Measurements from ENCODE around the gene ETNK2. TPM values are rescaled to one million over a fixed set of nuclear protein-coding genes. Genes with fewer than 3 reads are reported as not detected.

Gene ETNK2
- polyA plus RNA-seq, 1 donor from 2014 or later, result 1.5 TPM

- H3K27ac Mint-ChIP-seq, result no peak overlapping the region
- H3K27me3 Mint-ChIP-seq, result peaks cover 4% of the 10 kb centered on the region
- H3K4me3 Mint-ChIP-seq, result no peak overlapping the region
- no peaks in the 10 kb centered on the region for H3K36me3 Mint-ChIP-seq
- peaks cover 0 to 2% (median 0%) of the 10 kb centered on the region in 3 donors for H3K4me1 Mint-ChIP-seq
- H3K9me3 Mint-ChIP-seq, result no peaks in the 10 kb centered on the region
These were observed 5.5 kb downstream of the ETNK2 start for GRCh38 chr1:204146309-204146708.

- Mint-ChIP-seq H3K27me3 (peaks cover 4% of the 10 kb centered on the region), H3K36me3 (no peaks in the 10 kb centered on the region), H3K4me3 (no peak overlapping the region), H3K9me3 (no peaks in the 10 kb centered on the region), H3K4me1 (peaks cover 0 to 2% (median 0%) of the 10 kb centered on the region in 3 donors), H3K27ac (no peak overlapping the region)
These were observed 6.8 kb downstream of the ETNK2 start for GRCh38 chr1:204145033-204145504.

GRCh38 chr1:204143276-204144041, 8.4 kb downstream of the ETNK2 start:
- Mint-ChIP-seq H3K9me3 (no peaks in the 10 kb centered on the region), H3K4me1 (no peaks in the 10 kb centered on the region), H3K36me3 (no peaks in the 10 kb centered on the region), H3K4me3 (no peak overlapping the region), H3K27ac (no peak overlapping the region), H3K27me3 (peaks cover 9% of the 10 kb centered on the region)

GRCh38 chr1:204142032-204142974, 9.5 kb downstream of the ETNK2 start:
- Mint-ChIP-seq H3K27me3 (peaks cover 9% of the 10 kb centered on the region), H3K4me3 (no peak overlapping the region), H3K4me1 (no peaks in the 10 kb centered on the region), H3K9me3 (no peaks in the 10 kb centered on the region), H3K27ac (no peak overlapping the region), H3K36me3 (no peaks in the 10 kb centered on the region)

- Mint-ChIP-seq H3K27ac (no peak overlapping the region), H3K27me3 (peaks cover 8% of the 10 kb centered on the region), H3K9me3 (no peaks in the 10 kb centered on the region), H3K36me3 (no peaks in the 10 kb centered on the region), H3K4me1 (no peaks in the 10 kb centered on the region), H3K4me3 (no peak overlapping the region)
These were observed 10.7 kb downstream of the ETNK2 start for GRCh38 chr1:204141131-204141530.

GRCh38 chr1:204139952-204140351, 11.9 kb downstream of the ETNK2 start:
- H3K9me3 Mint-ChIP-seq, result no peaks in the 10 kb centered on the region
- no peaks in the 10 kb centered on the region for H3K36me3 Mint-ChIP-seq
- H3K4me3 Mint-ChIP-seq, result no peak overlapping the region
- no peak overlapping the region for H3K27ac Mint-ChIP-seq
- no peaks in the 10 kb centered on the region for H3K4me1 Mint-ChIP-seq
- H3K27me3 Mint-ChIP-seq, result peaks cover 10% of the 10 kb centered on the region

- H3K36me3 Mint-ChIP-seq, result no peaks in the 10 kb centered on the region
These were observed 12.8 kb downstream of the ETNK2 start for GRCh38 chr1:204139088-204139487.

GRCh38 chr1:204136814-204137213, 15.0 kb downstream of the ETNK2 start:
- Mint-ChIP-seq H3K27ac (no peak overlapping the region), H3K4me1 (peaks cover 0 to 5% (median 2%) of the 10 kb centered on the region in 3 donors), H3K27me3 (peaks cover 7% of the 10 kb centered on the region), H3K9me3 (no peaks in the 10 kb centered on the region), H3K4me3 (no peak overlapping the region), H3K36me3 (no peaks in the 10 kb centered on the region)

More at GRCh38 chr1:204139088-204139487, 12.8 kb downstream of the ETNK2 start:
- Mint-ChIP-seq H3K4me3 (no peak overlapping the region), H3K4me1 (peaks cover 0 to 3% (median under 1%) of the 10 kb centered on the region in 3 donors), H3K27ac (no peak overlapping the region), H3K9me3 (no peaks in the 10 kb centered on the region), H3K27me3 (peaks cover 10% of the 10 kb centered on the region)

- no peaks in the 10 kb centered on the region for H3K36me3 Mint-ChIP-seq
- peaks cover 0 to 5% (median 5%) of the 10 kb centered on the region in 3 donors for H3K4me1 Mint-ChIP-seq
- no peak overlapping the region for H3K4me3 Mint-ChIP-seq
- H3K27me3 Mint-ChIP-seq, result peaks cover 5% of the 10 kb centered on the region
- H3K27ac Mint-ChIP-seq, result no peak overlapping the region
- H3K9me3 Mint-ChIP-seq, result no peaks in the 10 kb centered on the region
These were observed 17.7 kb downstream of the ETNK2 start for GRCh38 chr1:204134103-204134502.

- Mint-ChIP-seq H3K9me3 (no peaks in the 10 kb centered on the region), H3K4me1 (peaks cover 0 to 10% (median 8%) of the 10 kb centered on the region in 3 donors), H3K27ac (no peak overlapping the region), H3K36me3 (no peaks in the 10 kb centered on the region), H3K27me3 (peaks cover 4% of the 10 kb centered on the region), H3K4me3 (no peak overlapping the region)
These were observed 19.1 kb downstream of the ETNK2 start for GRCh38 chr1:204132718-204133117.

- peaks cover 0 to 10% (median 8%) of the 10 kb centered on the region in 3 donors for H3K4me1 Mint-ChIP-seq
- no peak overlapping the region for H3K27ac Mint-ChIP-seq
- H3K27me3 Mint-ChIP-seq, result peaks cover 4% of the 10 kb centered on the region
- H3K36me3 Mint-ChIP-seq, result no peaks in the 10 kb centered on the region
- no peak overlapping the region for H3K4me3 Mint-ChIP-seq
- H3K9me3 Mint-ChIP-seq, result no peaks in the 10 kb centered on the region
These were observed 19.9 kb downstream of the ETNK2 start for GRCh38 chr1:204131978-204132377.

GRCh38 chr1:204130981-204131892, 20.6 kb downstream of the ETNK2 start:
- Mint-ChIP-seq H3K9me3 (no peaks in the 10 kb centered on the region), H3K4me3 (no peak overlapping the region), H3K36me3 (no peaks in the 10 kb centered on the region), H3K27ac (no peak overlapping the region), H3K4me1 (peaks cover 0 to 10% (median 8%) of the 10 kb centered on the region in 3 donors), H3K27me3 (peaks cover 4% of the 10 kb centered on the region)

- H3K36me3 Mint-ChIP-seq, result no peaks in the 10 kb centered on the region
- H3K27ac Mint-ChIP-seq, result no peak overlapping the region
- no peak overlapping the region for H3K4me3 Mint-ChIP-seq
- peaks cover 5% of the 10 kb centered on the region for H3K27me3 Mint-ChIP-seq
- H3K9me3 Mint-ChIP-seq, result no peaks in the 10 kb centered on the region
- peaks cover 0 to 10% (median 8%) of the 10 kb centered on the region in 3 donors for H3K4me1 Mint-ChIP-seq
These were observed 21.7 kb downstream of the ETNK2 start for GRCh38 chr1:204130178-204130577.
